ENCODE measurements around the gene PEG3.

DNA sequence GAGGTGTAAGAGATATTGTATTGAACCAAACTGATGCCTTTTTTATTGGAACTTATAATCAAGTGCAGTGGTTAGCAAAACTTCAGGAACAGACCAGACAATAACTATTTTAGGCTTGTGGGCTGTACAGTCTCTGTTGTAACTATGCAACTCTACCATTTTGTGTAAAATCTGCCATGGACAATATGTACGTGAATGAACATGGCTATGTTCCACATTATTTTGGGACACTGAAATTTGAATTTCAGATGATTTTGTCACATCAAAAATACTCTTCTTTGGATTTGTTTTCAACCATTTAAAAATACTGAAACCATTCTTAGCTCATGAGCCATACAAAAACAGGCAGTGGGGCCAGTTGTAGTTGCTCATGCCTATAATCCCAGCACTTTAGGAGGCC lies 27.9 kb upstream of the PEG3 start:
- TF ChIP-seq KDM1A (IDR thresholded peaks at IDR 0.05; ENCODE audit: borderline replicate concordance, low read length): no peak
- TF ChIP-seq POLR2AphosphoS5 (IDR thresholded peaks at IDR 0.05; ENCODE audit: low read depth, low read length): no peak
- no peak for TF ChIP-seq POLR2A (IDR thresholded peaks at IDR 0.05; ENCODE audit: control extremely low read depth in 1 of 2, low read depth in 2 of 2, low read length in 2 of 2)
- TF ChIP-seq, protein P1, sequence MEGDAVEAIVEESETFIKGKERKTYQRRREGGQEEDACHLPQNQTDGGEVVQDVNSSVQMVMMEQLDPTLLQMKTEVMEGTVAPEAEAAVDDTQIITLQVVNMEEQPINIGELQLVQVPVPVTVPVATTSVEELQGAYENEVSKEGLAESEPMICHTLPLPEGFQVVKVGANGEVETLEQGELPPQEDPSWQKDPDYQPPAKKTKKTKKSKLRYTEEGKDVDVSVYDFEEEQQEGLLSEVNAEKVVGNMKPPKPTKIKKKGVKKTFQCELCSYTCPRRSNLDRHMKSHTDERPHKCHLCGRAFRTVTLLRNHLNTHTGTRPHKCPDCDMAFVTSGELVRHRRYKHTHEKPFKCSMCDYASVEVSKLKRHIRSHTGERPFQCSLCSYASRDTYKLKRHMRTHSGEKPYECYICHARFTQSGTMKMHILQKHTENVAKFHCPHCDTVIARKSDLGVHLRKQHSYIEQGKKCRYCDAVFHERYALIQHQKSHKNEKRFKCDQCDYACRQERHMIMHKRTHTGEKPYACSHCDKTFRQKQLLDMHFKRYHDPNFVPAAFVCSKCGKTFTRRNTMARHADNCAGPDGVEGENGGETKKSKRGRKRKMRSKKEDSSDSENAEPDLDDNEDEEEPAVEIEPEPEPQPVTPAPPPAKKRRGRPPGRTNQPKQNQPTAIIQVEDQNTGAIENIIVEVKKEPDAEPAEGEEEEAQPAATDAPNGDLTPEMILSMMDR (IDR thresholded peaks at IDR 0.05; ENCODE audit: control extremely low read depth in 1 of 3, insufficient read depth in 1 of 3, low read depth in 1 of 3, low read length in 3 of 3): no peak
- TF ChIP-seq EP300 (IDR thresholded peaks at IDR 0.05; ENCODE audit: borderline replicate concordance in 1 of 2, low read depth in 2 of 2, low read length in 2 of 2): no peak
- TF ChIP-seq RFX5 (IDR thresholded peaks at IDR 0.05; ENCODE audit: borderline replicate concordance, low read depth, low read length): no peak
- no peak for TF ChIP-seq HDAC2 (IDR thresholded peaks at IDR 0.05; ENCODE audit: borderline replicate concordance in 1 of 2, low read depth in 2 of 2, low read length in 2 of 2)
